ENCODE results near the gene NBAS.

Gene NBAS

DNA sequence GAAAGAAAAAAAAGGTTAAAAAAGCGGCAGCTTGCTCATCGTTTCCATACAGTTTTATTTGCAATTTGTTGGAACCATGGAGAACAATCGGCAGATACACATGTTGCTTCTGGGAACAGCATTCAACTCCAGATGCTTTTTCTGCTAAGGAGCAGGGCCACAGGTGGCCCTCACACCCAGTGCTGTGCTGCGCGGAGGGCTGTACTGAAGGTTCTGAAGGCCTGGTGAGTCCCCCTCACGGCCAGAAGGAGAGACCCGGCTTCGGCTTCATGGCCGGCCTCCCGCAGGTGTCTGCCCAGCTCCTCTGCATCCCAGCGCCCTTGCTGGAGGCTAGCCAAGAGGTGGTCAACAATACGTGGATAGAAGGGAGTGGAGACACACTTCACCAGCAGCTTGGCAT lies 394.3 kb downstream of the NBAS start:
- DNase-seq (ENCODE audit: low read depth), result no peak

DNA sequence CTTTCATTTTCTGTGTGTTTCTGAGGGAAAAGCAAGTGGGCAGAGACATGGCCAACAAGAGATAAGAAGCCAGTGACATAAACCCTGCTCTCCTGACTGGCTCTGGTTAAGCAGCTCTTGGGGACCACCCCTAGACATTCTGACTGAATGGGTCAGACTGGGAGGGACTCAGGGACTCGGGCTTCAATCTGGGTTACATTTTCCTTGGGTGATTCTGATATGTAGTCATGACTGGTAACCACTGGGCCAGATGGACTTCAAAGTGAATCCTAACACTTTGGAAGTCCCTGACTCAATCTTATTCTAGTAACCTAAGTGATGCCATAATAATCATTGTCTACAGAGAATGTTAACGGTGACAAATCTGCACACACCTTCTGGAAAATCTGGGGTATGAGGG lies 397.8 kb downstream of the NBAS start:
- DNase-seq (ENCODE audit: low read depth), result no peak

DNA sequence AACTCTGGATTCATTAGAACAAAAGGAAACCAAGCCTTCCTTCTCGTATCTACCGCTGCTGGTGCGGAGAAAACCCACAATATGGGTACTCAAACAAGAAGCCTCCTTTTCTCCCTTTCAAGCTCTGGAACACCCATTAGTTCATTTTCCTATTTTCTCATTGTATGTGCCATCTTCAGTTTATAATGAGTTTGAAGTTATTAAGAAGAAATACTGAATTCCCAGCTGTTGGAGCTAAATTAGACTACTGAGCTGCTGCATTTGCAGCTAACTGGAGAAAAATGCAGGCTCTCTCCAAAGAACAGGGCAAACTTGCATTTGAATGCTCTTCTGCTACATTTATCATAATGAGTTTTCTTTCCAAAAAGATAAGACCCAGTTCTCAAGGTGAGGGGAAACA lies 398.5 kb downstream of the NBAS start:
- no peak for DNase-seq (ENCODE audit: low read depth)

- DNase-seq (ENCODE audit: low read depth), result no peak
Measured at GRCh38 chr2:15160201-15160991, 400.7 kb downstream of the NBAS start.

GRCh38 chr2:15159751-15160177 lies 401.4 kb downstream of the NBAS start:
- no peak for DNase-seq (ENCODE audit: low read depth)

DNA sequence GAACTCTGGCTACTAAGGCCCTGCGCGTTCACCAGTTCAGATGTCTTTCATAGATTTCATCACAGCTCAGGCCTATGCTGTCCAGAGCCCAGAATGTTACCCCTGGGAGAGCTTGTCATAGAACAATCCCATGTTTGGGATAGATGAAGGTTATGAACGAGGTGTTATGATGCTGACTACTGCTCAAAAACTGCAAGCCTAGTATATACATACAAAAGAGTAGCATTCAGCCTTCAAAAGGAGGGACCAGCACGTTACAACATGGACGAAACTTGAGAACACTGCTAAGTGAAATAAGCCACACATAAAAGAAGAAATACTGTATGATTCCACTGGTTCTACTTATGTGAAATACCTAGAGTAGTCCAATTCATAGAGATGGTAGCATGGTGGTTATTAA lies 401.9 kb downstream of the NBAS start:
- DNase-seq (ENCODE audit: low read depth), result no peak

GRCh38 chr2:15158532-15158931 lies 402.6 kb downstream of the NBAS start:
- no peak for DNase-seq (ENCODE audit: low read depth)

DNA sequence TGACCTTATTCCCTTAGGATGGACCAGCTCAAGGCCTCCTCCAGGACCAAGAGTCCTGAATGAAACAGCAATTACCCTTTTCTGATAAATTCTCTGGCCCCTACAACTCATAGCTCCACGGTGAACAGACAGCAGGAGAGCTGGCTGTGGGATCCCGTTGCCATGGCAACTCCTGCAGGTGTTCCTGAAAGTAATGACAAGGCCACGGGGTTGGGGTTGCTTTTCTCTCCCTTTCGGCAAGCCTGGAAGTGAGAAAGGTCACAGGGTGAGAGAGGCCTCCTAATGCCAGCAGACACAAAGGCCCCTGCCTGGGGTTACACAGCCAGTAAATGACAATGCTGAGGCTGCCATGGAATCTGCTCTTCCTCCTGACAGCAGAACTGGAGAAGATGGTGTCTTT lies 403.0 kb downstream of the NBAS start:
- DNase-seq (ENCODE audit: low read depth), result no peak

- no peak for DNase-seq (ENCODE audit: low read depth)
Measured at GRCh38 chr2:15155959-15156574, 405.1 kb downstream of the NBAS start.

DNA sequence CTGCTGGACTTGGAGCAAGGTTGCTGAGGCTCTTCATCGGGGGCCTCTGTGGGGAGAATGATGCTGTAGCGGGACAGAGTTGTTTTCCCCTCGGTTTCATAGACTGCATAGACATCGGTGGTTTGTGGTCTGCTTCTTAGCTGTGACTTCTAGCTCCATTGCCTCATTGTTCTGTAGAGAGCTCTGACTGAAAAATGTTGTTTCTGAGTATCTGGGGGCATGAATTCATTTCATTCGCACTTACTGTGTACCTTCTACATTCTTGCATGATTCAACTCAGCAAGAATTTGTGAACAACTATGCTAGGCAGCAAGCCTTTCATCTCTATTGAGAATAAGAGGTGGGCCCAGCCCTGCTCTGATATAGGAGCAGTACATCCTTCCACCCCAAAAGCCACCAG lies 406.8 kb downstream of the NBAS start:
- DNase-seq (ENCODE audit: low read depth), result no peak

DNA sequence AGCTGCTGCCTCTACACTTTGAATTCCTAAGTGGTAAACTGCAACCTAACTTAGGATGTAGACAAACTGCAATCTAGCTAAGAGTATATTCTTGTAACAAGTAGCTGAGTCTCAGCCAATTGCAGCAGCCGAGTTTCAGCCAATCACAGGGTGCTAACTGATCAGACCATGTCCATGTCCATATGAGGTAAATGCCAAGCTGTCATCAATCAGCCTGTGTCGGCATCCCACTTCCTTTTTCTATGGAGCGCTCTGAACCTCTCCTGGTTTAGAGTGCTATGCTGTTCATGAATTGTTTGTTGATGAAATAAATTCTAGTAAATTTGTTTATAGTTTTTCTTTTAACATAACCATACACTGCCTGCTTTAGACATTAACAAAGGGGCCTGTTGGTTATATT lies 408.8 kb downstream of the NBAS start:
- no peak for DNase-seq (ENCODE audit: low read depth)

DNA sequence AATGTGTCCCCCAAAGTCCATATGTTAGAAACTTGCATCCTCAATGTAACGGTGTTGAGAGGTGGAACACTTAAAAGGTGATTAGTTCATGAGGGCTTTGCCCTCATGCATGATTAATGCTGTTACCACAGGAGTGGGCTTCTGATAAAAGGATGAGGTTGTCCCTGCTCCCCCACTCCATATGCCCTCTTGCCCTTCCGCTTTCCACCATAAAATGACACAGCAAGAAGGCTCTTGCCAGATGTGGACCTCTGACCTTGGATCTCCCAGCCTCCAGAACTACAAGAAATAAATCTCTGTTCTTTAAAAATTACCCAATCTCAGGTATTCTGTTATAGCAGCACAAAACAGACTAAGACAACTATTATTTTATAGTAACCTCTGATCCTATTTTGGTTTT lies 412.1 kb downstream of the NBAS start:
- no peak for DNase-seq (ENCODE audit: low read depth)

- DNase-seq (ENCODE audit: low read depth), result no peak
Measured at GRCh38 chr2:15147591-15147990, 413.5 kb downstream of the NBAS start.

DNA sequence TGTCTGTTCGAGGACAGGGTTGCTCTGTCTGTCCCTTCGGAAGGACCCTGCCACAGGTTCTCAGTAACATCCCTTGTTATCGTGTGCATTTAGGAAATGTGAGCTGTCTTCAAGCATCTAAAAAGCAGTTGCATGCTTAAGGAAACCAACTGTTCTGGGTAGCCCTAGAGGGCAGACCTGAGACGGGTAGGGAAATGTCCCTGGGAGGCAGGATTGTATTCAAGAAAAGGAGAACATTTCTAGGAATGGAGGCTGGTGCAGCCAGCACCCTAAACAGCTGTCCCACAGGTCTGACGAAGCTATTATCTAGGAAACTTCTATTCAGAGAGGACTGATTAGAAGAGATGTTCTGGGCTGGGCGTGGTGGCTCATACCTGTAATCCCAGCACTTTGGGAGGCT lies 414.2 kb downstream of the NBAS start:
- no peak for DNase-seq (ENCODE audit: low read depth)

GRCh38 chr2:15145919-15146318 lies 415.2 kb downstream of the NBAS start:
- no peak for DNase-seq (ENCODE audit: low read depth)

- DNase-seq (ENCODE audit: low read depth), result no peak
Measured at GRCh38 chr2:15145046-15145817, 415.9 kb downstream of the NBAS start.

- DNase-seq (ENCODE audit: low read depth), result peak; percentile 25
Measured at GRCh38 chr2:15142069-15142689, 419.0 kb downstream of the NBAS start.

GRCh38 chr2:15141211-15141610 lies 419.9 kb downstream of the NBAS start:
- DNase-seq (ENCODE audit: low read depth), result no peak

GRCh38 chr2:15136639-15137038 lies 424.5 kb downstream of the NBAS start:
- DNase-seq (ENCODE audit: low read depth), result no peak

DNA sequence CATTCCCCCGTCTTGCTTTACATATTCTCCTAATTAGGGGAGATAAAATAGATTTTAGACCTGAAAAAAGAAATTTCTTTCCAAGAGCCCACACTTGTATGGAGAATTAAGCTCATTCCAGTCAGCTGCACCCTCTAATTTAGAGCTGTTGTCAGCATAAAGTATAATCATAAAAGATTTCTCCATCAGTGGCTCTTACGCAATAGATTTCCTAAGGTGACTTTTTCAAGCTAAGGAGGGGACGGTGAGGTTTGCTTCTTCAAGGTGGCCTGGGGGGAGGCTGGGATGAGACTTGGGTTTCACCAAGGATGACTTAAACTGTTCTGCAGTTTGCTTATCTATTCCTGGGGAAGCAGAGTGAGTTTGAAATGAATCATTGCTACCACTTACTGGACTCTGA lies 426.2 kb downstream of the NBAS start:
- no peak for DNase-seq (ENCODE audit: low read depth)

- DNase-seq (ENCODE audit: low read depth), result no peak
Measured at GRCh38 chr2:15133461-15133860, 427.7 kb downstream of the NBAS start.

GRCh38 chr2:15128846-15129245 lies 432.3 kb downstream of the NBAS start:
- no peak for DNase-seq (ENCODE audit: low read depth)

GRCh38 chr2:15127876-15128275 lies 433.3 kb downstream of the NBAS start:
- DNase-seq (ENCODE audit: low read depth), result no peak
